Epithelial cell of esophagus (primary cell): ENCODE results near the gene KIAA0319L.

Experiments used
- DNase-seq: peaks from one replicate; pipeline ENCODE4 v3.0.0; 2010; ENCODE audit warnings: low read depth
- H3K4me3 ChIP-seq: 2 replicates; pipeline ENCODE4 v1.5.1; 2011; ENCODE audit warnings: mild to moderate bottlenecking, low read length, control low read depth
- TF ChIP-seq, protein P1 (sequence below): IDR thresholded peaks from 2 replicates; pipeline ENCODE4 v1.5.1; 2011; ENCODE audit warnings: low read depth, mild to moderate bottlenecking, low read length, control low read depth, inconsistent platforms; ENCODE audit not compliant: insufficient read depth; ENCODE audit errors: missing control alignments

The KIAA0319L gene

DNA sequence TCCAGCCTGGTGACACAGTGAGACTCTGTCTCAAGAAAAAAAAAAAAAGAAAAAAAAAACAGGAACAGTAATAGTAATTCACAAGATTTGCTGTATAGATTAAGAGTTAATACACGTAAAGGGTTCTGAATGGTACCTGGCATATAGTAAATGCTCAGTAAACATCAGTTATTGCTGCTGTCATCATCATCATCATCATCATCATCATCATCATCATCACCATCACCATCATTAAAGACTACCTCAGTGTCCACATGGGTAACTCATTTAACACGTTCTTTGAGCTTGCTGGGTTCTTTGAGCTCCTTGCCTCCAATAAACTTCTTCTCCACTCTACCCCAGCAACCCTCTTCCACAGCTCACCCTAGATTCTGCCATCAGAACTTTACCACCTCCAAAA is 55.0 kb downstream of the KIAA0319L start:
- TF ChIP-seq, protein P1, sequence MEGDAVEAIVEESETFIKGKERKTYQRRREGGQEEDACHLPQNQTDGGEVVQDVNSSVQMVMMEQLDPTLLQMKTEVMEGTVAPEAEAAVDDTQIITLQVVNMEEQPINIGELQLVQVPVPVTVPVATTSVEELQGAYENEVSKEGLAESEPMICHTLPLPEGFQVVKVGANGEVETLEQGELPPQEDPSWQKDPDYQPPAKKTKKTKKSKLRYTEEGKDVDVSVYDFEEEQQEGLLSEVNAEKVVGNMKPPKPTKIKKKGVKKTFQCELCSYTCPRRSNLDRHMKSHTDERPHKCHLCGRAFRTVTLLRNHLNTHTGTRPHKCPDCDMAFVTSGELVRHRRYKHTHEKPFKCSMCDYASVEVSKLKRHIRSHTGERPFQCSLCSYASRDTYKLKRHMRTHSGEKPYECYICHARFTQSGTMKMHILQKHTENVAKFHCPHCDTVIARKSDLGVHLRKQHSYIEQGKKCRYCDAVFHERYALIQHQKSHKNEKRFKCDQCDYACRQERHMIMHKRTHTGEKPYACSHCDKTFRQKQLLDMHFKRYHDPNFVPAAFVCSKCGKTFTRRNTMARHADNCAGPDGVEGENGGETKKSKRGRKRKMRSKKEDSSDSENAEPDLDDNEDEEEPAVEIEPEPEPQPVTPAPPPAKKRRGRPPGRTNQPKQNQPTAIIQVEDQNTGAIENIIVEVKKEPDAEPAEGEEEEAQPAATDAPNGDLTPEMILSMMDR: no peak
- no peak overlapping the region for H3K4me3 ChIP-seq
- no peak for DNase-seq

DNA sequence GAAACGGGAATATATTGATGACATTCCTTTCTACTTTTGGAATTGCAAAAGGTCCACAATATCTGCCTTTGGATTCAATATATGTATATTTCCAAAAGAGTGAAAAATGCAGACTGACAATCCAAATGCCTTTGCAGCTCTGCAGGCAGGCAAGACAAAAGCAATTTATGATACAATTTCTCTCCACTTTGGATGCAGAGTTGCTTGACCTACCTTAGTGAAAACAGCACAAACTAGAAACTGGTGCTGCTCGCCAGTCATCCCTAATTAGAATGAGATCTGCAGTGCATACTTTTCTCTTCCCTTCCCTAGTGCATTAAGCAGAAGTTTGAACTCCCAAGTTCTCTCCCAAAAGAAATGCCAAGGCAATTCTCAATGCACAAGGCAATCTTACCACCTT is 56.8 kb downstream of the KIAA0319L start:
- TF ChIP-seq, protein P1: no peak
- no peak overlapping the region for H3K4me3 ChIP-seq
- DNase-seq: no peak

DNA sequence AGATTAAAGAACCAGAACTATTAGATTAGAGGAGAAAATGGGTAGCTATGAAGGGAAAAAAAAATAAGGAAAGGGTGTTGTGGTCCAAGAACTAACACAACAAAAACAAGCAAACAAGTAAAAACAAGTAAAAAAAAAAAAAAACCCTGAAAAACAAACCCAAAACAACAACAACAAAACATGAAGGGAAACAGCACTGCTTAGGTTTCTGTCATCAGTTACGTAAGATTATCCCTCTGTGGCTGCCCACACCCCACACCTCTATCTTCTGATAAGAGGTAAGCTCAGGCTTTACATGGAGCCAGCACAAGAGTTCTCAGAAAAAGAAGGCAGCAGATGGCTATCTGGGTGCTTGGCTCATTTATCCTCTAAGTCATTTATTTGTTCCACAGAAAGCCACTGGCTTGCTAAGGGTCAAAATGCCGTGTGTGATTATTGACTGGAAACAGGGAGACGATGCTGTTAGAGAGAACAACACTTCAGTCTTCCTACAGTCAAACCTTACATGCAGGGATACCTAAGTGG is 57.5 kb downstream of the KIAA0319L start:
- DNase-seq: no peak
- TF ChIP-seq, protein P1: no peak
- no peak overlapping the region for H3K4me3 ChIP-seq

DNA sequence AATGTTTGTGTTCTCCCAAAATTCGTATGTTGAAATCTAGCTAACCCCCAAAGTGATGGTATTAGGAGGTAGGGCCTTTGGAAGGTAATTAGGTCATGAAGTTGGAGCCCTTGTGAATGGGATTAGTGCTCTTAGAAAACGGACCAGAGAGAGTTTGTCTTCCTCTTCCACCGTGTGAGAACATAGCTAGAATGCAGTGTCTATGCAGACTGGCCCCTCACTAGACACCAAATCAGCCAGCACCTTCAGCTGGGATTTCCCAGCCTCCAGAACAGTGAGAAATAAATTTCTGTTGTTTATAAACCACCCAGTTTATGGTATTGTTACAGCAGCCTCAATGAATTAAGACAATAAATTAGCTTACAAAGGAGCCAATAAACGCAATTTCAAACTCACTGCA is 58.0 kb downstream of the KIAA0319L start:
- no peak for DNase-seq
- no peak overlapping the region for H3K4me3 ChIP-seq
- TF ChIP-seq, protein P1: no peak

DNA sequence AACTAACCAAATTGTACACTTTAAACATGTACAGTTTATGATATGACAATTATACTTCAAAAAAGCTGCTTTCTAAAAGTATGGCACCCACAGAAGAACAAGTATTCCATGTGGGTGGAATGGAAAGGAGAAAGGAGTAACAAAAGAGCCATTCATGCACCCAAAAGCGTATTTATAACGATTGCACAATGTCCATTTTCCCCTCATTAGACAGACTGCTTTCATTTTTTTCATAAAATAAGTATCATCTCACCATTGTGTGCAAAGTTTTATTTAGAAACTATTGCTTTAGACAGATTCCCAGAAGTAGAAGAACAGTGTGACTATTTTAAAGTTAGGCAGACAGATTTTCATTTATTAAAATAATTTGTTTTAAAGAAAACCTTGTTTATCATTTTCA is 59.6 kb downstream of the KIAA0319L start:
- H3K4me3 ChIP-seq: no peak overlapping the region
- DNase-seq: no peak
- TF ChIP-seq, protein P1: no peak

DNA sequence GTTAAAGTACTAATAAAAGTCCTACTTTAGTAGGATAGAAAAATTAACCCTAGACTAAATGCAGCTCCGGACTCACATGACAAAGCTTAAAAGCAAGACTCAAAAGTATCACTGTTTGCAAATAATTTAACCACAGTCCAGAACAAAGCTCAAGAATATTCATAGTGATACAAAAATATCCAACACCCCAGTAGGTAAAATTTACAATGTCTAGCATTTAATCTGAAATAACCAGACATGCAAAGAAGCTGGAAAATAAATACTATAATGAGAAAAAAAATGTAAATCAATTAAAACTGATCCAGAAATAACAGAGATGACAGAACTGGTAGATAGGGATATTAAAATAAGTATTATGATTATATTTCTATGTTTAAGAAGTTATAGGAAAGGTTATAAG is 67.0 kb downstream of the KIAA0319L start:
- no peak for DNase-seq
- no peak overlapping the region for H3K4me3 ChIP-seq
- TF ChIP-seq, protein P1: no peak

DNA sequence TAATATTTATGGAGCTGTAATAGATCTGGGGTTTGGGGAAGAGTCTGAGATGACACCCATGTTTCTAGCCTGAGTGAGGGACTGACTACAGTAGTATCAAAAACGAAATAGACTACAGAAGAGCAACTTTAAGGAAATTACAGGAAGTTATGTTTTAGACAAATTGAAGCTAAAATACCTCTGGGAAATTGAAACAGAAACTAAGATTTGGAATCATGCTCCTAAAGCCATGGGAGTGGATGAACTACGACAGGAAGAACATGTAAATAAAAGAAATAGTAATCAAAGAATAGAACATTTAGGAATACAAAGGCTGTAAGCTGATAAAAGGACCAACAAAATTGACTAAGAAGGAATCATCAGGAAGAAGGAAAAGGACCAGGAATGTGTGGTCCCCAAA is 68.9 kb downstream of the KIAA0319L start:
- no peak for DNase-seq
- H3K4me3 ChIP-seq: no peak overlapping the region
- TF ChIP-seq, protein P1: no peak
